ENCODE measurements around the gene THOC6. TPM values are rescaled to one million over a fixed set of nuclear protein-coding genes. Genes with fewer than 3 reads are reported as not detected.

The THOC6 gene
- total RNA-seq, 4 donors from 2014 or later, result 15.7 to 33.9 (median 26.7) TPM

DNA sequence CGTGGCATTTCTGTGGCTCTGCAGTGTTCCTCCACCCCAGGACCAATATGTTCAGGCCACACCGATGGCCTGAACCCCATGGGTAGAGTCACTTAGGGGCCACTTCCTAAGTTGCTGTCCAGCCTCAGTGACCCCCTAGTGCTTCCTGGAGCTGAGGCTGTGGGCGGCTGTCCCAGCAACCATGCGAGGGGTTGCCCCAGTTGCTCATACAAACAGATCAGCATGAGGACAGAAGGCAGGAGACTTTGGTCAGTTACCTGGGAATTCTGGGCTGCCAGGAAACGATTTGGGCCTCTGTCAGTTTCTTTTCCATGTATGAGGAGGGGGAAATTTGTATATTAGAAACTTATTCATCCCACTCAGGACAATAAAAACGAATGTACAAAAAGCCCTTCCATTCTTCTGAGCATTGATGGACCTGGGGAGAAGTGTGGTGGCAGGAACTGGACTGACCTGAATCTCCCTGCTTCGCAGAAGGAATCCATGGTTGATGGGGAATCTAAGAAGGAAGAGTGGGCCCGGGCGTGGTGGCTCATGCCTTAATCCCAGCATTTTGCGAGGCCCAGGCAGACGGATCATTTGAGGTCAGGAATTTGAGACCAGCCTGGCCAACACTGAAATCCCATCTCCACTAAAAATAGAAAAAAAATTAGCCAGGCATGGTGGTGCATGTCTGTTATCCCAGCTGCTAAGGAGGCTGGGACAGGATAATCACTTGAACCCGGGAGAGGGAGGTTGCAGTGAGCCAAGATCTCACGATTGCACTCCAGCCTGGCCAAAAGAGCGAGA is 36.7 kb downstream of the THOC6 start:
- DNase-seq (ENCODE audit: low spot score), result no peak
- TF ChIP-seq, protein P1, sequence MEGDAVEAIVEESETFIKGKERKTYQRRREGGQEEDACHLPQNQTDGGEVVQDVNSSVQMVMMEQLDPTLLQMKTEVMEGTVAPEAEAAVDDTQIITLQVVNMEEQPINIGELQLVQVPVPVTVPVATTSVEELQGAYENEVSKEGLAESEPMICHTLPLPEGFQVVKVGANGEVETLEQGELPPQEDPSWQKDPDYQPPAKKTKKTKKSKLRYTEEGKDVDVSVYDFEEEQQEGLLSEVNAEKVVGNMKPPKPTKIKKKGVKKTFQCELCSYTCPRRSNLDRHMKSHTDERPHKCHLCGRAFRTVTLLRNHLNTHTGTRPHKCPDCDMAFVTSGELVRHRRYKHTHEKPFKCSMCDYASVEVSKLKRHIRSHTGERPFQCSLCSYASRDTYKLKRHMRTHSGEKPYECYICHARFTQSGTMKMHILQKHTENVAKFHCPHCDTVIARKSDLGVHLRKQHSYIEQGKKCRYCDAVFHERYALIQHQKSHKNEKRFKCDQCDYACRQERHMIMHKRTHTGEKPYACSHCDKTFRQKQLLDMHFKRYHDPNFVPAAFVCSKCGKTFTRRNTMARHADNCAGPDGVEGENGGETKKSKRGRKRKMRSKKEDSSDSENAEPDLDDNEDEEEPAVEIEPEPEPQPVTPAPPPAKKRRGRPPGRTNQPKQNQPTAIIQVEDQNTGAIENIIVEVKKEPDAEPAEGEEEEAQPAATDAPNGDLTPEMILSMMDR (IDR thresholded peaks at IDR 0.05), result no peak
- ATAC-seq (ENCODE audit: low FRiP score), result no peak

GRCh38 chr16:3062553-3062952 is 38.7 kb downstream of the THOC6 start:
- TF ChIP-seq, protein P1 (IDR thresholded peaks at IDR 0.05), result no peak
- DNase-seq (ENCODE audit: low spot score), result no peak
- no peak for ATAC-seq (ENCODE audit: low FRiP score)

DNA sequence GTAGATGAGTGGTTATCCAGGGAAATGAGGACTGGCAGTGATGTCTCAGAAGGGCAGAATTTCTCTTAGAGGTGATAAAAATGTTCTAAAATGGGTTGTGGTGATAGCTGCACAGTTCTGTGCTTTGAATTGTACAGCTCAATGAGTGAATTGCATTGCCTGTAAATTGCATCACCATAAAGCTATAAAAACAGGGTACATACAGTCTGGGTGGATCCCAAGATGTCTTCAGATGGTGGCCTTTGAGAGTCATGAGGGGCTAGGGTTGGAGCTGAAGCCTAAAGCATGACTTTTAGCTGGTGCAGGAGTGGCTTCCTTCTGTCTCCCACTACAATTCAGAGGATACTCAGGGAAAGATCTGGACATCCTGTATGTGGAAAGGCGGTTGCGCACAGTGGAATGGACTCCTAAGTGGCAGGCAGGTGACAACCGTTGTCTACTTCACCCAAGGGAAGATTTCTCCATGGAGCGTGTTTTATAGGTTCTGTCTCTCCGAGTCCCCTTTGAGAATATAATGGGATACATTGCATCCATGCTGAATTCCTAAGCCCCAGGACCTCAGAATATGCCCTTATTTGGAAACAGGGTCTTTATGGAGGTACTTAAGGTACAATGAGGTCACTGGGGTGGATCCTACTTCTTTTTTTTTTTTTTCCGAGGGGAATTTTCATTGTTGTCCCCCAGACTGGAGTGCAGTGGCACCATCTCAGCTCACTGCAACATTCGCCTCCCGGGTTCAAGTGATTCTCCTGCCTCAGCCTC is 40.0 kb downstream of the THOC6 start:
- DNase-seq (ENCODE audit: low spot score) (no peak), ATAC-seq (ENCODE audit: low FRiP score) (no peak)
- TF ChIP-seq, protein P1 (IDR thresholded peaks at IDR 0.05), result no peak

GRCh38 chr16:3065069-3065741 is 41.4 kb downstream of the THOC6 start, which contains the start of gene IL32:
Gene IL32, plus strand, starts transcription at chr16:3065640. Its CDS starts 172 bp downstream, at chr16:3065812.
- TF ChIP-seq, protein P1 (IDR thresholded peaks at IDR 0.05), result no peak
- ATAC-seq (ENCODE audit: low FRiP score) (peak; percentile 60), DNase-seq (ENCODE audit: low spot score) (no peak)

DNA sequence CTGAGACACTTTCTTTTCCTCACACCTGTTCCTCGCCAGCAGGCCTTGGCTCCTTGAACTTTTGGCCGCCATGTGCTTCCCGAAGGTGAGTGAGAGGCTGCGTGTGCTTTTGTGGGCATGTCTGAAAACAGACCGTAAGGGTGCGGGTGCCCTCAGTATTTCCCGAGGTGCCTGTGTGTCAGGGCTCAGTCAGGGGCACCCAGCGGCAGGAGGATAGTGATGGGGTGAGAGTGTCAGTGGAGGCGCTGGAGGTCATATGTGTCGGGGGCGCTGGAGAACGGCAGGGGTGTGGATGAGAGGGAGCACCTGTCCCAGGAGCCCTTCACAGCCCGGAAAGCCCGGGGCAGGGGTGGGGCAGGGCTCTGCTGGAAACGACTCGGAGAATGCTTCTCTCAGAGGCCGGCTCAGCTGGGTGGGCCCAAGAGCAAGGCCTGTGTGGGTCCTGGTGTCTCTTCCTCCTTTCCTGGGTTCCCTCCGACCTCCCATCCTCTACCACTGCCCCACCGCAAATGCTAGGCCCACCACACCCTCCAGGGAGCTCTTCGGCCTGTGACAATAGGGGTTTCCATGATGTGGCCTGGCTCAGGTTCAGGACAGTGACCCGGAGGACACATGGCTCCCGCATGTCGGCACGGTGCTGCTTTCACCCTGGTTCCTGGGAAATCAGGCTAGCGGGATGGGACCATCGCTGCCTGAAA is 42.1 kb downstream of the THOC6 start:
- DNase-seq (ENCODE audit: low spot score) (no peak), ATAC-seq (ENCODE audit: low FRiP score) (no peak)
- TF ChIP-seq, protein P1 (IDR thresholded peaks at IDR 0.05), result no peak

DNA sequence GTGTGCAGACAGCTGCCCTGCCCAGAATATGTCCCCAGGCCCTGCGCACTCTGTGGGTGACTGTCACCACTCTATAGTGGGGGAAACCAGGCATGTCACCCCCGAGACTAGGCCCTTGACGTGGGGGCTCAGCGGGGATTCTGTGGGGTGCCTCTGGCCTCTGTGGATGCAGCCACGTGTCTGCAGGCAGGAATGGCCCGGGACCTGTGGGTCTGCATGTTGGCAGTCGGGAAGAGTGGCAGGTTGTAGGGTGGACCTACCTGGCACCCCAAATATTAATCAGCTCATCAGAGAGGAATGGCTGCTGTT is 42.6 kb downstream of the THOC6 start:
- TF ChIP-seq, protein P1 (IDR thresholded peaks at IDR 0.05), result no peak
- DNase-seq (ENCODE audit: low spot score), result no peak
- ATAC-seq (ENCODE audit: low FRiP score), result no peak
